ENCODE measurements around the gene ELAVL2. TPM values are rescaled to one million over a fixed set of nuclear protein-coding genes. Genes with fewer than 3 reads are reported as not detected.

The ELAVL2 gene
- total RNA-seq, 1 donor from 2014 or later: 0.15 TPM

DNA sequence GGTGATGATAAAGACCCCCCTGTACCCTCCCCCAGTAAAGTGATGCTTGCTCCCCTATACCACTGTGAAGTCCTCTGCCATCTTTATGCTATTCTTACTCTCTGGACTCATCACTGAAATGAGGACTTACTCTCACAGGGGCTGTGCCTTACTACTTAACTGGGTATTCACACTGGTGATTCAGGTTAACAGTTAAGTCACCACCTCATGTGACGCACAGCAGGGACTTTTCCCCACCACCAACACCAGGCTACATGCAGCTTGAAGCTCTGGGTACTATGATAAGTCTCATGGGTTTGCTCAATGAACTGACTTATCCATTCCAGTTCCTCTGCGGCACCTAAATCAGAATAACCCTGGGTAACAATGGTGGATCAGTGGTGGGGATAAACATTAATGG is 163.7 kb downstream of the ELAVL2 start:
- no peak for DNase-seq (ENCODE audit: low read depth)

DNA sequence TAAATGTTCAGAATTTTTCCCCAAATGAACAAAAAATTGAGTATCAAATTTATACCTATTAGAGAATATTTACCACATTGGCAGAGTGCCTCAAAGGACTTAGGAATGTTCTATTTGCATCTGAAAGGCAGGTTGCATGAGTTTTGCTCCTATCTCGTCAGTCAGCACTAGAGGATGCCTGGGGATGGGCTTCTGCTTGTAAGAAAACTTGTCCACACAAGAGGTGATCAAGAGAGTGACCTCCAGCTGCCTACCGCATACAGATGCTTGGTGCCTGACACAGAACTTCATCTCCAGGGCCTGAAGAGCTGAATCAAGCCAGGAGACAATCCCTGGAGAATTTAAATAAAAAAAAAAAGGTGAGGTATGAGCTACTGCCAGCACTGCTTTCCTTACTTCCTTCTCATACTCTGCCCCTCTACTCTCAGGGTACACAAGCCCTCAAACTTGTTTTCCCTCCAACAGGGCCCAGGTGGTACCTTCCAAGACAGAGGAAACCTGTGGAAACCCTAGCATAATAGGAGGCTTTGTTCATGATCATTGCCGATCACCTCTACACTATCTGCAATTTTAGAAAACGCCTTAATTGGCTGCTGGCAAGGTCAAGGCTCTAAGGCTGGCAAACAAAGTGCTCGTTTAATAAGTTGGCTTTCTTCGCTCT is 166.6 kb downstream of the ELAVL2 start:
- DNase-seq (ENCODE audit: low read depth): no peak

DNA sequence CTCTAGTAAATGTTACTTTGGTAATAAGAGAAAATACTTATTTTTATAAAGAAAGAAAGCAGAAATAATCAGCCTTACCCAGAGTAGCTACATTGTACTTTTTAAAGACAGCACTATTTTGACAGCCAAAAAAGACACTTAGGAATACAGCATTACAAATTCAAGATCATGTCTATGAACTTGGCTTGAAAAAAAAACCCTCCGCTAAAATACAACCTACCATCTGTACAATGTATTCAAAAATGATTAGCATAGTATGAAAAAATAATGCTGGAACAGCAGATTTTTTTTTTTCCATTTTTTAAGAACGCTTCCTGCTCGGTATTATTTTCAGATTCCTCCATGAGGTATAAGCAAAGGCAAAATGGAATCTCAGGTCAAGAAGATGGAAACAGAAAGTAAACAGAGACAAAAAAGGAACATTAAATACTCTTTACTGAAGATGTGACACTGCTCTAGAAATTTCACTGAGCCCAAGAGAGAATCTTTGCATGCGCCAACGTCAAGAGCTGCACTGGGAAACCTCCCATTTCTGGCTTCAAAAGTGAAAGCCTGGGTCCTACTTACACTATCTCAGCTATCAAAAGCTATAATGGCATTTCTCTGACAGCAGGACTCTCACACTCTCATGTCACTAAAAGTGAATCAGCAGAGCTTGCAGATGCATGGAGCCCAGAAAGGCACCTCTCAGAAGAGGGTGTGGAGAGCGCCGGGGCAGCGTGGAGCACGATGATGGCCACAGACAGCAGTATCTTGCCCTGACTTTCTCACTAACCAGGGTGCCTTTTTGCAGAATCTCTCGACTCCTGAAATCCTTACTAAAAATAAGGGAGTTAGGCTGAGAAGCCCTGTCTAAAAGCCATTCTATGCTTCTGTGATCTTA is 167.4 kb downstream of the ELAVL2 start:
- no peak for DNase-seq (ENCODE audit: low read depth)

DNA sequence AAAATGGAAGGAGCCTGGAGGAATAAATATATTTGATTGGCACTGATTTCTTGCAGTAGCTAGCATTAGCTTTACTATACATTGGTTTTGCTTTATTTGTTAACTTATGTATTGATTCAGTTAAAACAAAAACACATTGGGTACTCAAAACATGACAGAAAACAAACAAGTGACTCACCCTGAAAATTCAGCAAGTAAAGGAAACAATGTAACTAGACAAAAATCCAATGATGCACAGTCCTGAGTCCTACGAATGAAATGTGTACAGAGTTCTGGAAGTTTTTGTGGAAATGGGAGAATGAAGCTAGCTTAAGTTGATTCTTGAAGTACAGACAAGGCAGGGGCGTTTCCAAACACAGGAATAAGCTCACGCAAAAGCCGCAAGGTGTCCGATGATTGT is 175.0 kb downstream of the ELAVL2 start:
- no peak for DNase-seq (ENCODE audit: low read depth)

DNA sequence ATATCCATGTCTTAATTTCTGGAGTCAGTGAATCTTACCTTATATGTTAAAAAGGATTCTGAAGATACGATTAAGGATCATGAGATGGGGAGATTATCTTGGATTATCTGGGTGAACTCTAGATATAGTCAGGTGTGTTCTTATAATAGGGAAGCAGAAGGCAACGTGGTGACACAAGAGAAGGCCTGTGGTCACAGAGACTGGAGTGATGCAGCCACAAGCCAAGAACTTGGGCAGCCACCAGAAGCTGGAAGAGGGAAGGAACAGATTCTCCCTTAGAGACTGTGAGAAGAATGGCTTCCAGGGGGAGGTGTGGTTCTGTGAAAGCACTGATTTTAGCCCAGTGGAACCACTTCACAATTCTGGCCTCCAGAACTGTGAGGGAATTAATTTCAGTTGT is 177.4 kb downstream of the ELAVL2 start:
- no peak for DNase-seq (ENCODE audit: low read depth)

DNA sequence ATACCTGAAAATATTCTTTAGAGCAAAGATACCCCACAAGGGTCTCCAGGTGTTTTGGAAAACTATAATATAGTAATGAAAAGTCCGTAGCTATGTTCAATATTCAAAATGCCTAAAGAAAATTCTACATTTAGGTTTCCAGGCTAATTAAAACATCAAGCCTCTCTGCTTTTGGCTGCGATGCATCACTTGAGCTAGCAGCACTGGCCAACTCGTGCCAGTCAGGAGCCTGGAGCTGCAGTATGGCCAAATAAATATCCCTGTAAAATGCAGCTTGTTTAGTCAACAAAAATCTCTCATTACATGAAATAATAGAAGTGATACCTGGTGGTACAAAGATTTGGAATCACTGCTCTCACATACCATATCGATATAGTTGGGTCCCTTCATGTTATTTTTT is 181.1 kb downstream of the ELAVL2 start:
- no peak for DNase-seq (ENCODE audit: low read depth)

DNA sequence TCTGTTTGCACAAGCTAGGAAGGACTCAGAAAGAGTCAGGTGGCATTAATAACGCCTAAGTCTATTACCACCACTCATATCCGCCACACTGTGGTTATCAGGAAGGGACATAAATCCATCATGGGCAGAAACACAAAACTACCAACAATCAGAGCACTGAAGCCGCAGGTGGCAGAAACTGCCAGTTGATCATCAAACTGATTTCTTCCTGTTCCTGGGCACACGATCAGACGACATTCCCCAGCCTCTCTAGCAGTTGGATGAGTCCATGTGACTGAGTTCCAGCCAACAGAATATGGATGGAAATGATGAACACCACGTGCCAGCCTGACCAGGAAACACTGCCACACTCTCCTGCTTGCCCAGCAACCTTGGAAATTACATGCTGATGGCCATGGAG is 181.7 kb downstream of the ELAVL2 start:
- DNase-seq (ENCODE audit: low read depth): no peak

DNA sequence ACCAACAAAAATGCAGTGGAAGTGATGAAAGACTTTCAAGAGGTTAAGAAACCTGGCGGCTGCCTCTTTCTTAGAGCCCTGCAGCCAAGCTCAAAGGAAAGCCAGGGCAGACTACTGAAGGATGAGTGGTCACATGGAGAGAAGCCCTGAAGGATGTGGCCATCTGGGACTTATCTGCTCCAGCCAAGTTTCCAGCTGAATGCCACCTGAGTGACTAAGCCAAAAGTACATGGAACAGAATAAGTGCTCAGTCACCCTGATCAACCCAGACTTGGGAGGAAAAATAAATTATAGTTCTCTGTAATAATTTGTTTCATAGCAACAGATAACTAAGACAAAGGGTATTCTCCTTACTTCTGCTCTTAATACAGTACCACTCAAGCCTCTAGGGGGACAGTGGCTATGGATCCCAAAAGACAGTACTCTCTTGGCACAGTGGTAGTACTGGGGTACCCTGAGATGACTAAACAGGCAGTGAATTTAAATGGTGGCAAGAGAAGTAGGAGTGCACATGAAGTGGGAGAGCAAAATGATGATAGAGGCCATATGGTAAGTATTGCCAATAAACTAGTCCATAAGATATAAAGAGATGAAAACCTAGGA is 182.3 kb downstream of the ELAVL2 start:
- peak; percentile 44 for DNase-seq (ENCODE audit: low read depth)
